Measurements from ENCODE around the gene PALB2. TPM values are rescaled to one million over a fixed set of nuclear protein-coding genes. Genes with fewer than 3 reads are reported as not detected.

The PALB2 gene
- total RNA-seq, 1 experiment from 2014 or later, result 28.0 TPM

DNA sequence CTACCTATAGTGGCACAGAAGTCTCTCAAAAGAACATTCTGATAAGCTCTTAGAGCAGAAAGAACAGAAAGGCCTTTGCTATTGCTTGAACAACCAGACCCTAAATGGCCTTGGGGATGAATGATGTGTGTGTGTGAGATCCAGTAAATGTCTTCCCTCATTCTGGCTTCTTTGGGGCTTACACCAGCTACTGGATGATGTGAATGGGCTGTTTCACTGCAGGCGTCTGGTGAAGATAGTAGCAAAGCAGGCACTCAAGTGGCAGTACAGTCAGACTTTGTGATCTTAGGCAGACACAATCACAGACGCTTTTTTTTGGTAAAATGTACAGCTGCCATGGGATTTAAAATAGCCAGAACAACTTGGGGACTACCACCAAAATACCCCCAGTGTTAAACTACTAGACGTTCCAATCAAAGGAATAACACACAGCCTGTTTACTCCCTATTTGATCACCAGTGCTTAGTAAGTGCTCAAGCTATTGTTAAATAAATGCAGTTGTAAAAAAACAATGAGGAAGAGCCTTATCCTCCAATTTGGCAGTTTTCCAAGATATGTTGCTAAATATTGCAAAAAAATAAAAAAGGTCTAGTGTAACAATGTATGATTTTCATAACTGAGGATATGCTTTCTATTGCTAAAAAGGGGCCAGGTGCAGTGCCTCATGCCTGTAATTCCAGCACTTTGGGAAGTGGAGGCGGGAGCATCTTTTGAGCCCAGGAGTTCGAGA, 62.8 kb downstream of the PALB2 start:
- Mint-ChIP-seq H3K4me3 (ENCODE audit: low read depth, unreplicated experiment) (no peak overlapping the region), H3K27me3 (ENCODE audit: unreplicated experiment) (no peaks in the 10 kb centered on the region), H3K4me1 (ENCODE audit: low read depth, unreplicated experiment) (no peaks in the 10 kb centered on the region), H3K27ac (ENCODE audit: unreplicated experiment) (no peak overlapping the region), H3K36me3 (ENCODE audit: insufficient read depth, unreplicated experiment) (peaks cover 61% of the 10 kb centered on the region), H3K9me3 (ENCODE audit: low read depth, unreplicated experiment) (no peaks in the 10 kb centered on the region)
- intact Hi-C loops (cut with micrococcal nuclease; ENCODE audit: unreplicated experiment), result no loop called here
- no peak for TF ChIP-seq CTCF (IDR thresholded peaks at IDR 0.05; ENCODE audit: unreplicated experiment)
- CTCF ChIA-PET, result no interaction called here
- no peak for DNase-seq
- no TSS peak for BruUV-seq (replicated peaks)

- Mint-ChIP-seq H3K36me3 (ENCODE audit: insufficient read depth, unreplicated experiment) (peaks cover 60% of the 10 kb centered on the region), H3K9me3 (ENCODE audit: low read depth, unreplicated experiment) (no peaks in the 10 kb centered on the region), H3K4me3 (ENCODE audit: low read depth, unreplicated experiment) (no peak overlapping the region), H3K4me1 (ENCODE audit: low read depth, unreplicated experiment) (no peaks in the 10 kb centered on the region), H3K27me3 (ENCODE audit: unreplicated experiment) (no peaks in the 10 kb centered on the region), H3K27ac (ENCODE audit: unreplicated experiment) (no peak overlapping the region)
- DNase-seq, result no peak
- intact Hi-C loops (cut with micrococcal nuclease; ENCODE audit: unreplicated experiment), result no loop called here
- CTCF ChIA-PET, result no interaction called here
- TF ChIP-seq CTCF (IDR thresholded peaks at IDR 0.05; ENCODE audit: unreplicated experiment), result no peak
- no TSS peak for BruUV-seq (replicated peaks)
Observed at GRCh38 chr16:23577493-23577892, 63.6 kb downstream of the PALB2 start.

DNA sequence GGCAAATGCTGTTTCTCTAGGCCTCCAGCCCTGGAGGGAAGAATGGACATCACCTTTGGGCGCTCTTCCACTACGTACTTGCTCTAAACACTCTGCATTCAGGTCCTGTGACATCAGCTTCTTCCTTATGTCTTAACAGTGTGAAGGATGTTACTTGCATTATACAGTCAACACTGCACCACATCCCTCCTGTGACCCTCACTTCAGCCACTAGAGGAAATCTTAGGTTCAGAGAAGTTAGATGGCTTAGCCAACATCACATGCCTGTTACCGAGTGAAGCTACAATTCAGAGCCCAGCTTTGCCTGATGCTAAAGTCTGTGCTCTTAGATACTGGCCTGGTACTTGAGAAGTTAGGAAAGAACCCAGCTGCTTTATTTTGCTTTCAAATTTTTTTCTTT, 65.3 kb downstream of the PALB2 start:
- CTCF ChIA-PET, result no interaction called here
- no peaks in the 10 kb centered on the region for H3K4me1 Mint-ChIP-seq (ENCODE audit: low read depth, unreplicated experiment)

DNA sequence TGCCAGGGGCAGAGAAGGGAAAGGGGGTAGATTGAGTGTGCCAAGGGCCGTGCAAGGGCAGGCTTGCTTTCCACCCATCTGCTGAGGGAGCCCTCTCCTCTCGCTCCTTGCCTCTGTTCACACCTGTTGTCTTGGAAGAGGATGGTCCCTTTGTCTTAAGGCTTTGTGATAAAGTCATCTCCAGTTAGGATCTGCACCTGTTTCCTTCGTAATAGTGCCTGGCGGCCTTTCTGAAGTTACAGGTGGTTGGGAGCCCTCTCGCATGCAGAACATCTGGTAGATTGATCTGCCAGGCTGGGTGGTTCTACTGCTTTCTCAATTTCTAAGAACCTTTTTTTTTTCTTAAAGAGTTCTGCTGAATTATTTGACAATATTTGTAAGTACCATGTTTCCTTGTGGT, 67.3 kb downstream of the PALB2 start:
- Mint-ChIP-seq H3K4me1 (ENCODE audit: low read depth, unreplicated experiment) (no peaks in the 10 kb centered on the region), H3K27me3 (ENCODE audit: unreplicated experiment) (no peaks in the 10 kb centered on the region), H3K27ac (ENCODE audit: unreplicated experiment) (no peak overlapping the region), H3K36me3 (ENCODE audit: insufficient read depth, unreplicated experiment) (peaks cover 63% of the 10 kb centered on the region), H3K9me3 (ENCODE audit: low read depth, unreplicated experiment) (no peaks in the 10 kb centered on the region), H3K4me3 (ENCODE audit: low read depth, unreplicated experiment) (no peak overlapping the region)
- CTCF ChIA-PET, result no interaction called here
- no TSS peak for BruUV-seq (replicated peaks)
- intact Hi-C loops (cut with micrococcal nuclease; ENCODE audit: unreplicated experiment), result no loop called here
- DNase-seq, result no peak
- TF ChIP-seq CTCF (IDR thresholded peaks at IDR 0.05; ENCODE audit: unreplicated experiment), result no peak

More for the DNA sequence above, 65.3 kb downstream of the PALB2 start:
- H3K4me3 Mint-ChIP-seq (ENCODE audit: low read depth, unreplicated experiment), result no peak overlapping the region
- intact Hi-C loops (cut with micrococcal nuclease; ENCODE audit: unreplicated experiment), result no loop called here
- no peak for TF ChIP-seq CTCF (IDR thresholded peaks at IDR 0.05; ENCODE audit: unreplicated experiment)
- peaks cover 62% of the 10 kb centered on the region for H3K36me3 Mint-ChIP-seq (ENCODE audit: insufficient read depth, unreplicated experiment)
- no peaks in the 10 kb centered on the region for H3K27me3 Mint-ChIP-seq (ENCODE audit: unreplicated experiment)
- H3K27ac Mint-ChIP-seq (ENCODE audit: unreplicated experiment), result no peak overlapping the region
- no peaks in the 10 kb centered on the region for H3K9me3 Mint-ChIP-seq (ENCODE audit: low read depth, unreplicated experiment)
- DNase-seq, result no peak
- BruUV-seq (replicated peaks), result no TSS peak

Data from Calu3 (cell line).